ENCODE results near the gene AFF2.

AFF2 gene

GRCh38 chrX:149003863-149004660, 503.6 kb downstream of the AFF2 start:
- DNase-seq: no peak

- no peak for DNase-seq
Measured at GRCh38 chrX:149004936-149005335, 504.5 kb downstream of the AFF2 start.

GRCh38 chrX:149006235-149006634, 505.8 kb downstream of the AFF2 start:
- DNase-seq: no peak

GRCh38 chrX:149007423-149007822, 507.0 kb downstream of the AFF2 start:
- DNase-seq: no peak

GRCh38 chrX:149010013-149010852, 509.8 kb downstream of the AFF2 start:
- no peak for DNase-seq

- no peak for DNase-seq
Measured at GRCh38 chrX:149010853-149011224, 510.4 kb downstream of the AFF2 start.

GRCh38 chrX:149013081-149013480, 512.7 kb downstream of the AFF2 start:
- no peak for DNase-seq

GRCh38 chrX:149021159-149021558, 520.7 kb downstream of the AFF2 start:
- DNase-seq: no peak

GRCh38 chrX:149022485-149022884, 522.1 kb downstream of the AFF2 start:
- no peak for DNase-seq

GRCh38 chrX:149032449-149032848, 532.0 kb downstream of the AFF2 start:
- DNase-seq: no peak

GRCh38 chrX:149036086-149036485, 535.7 kb downstream of the AFF2 start:
- no peak for DNase-seq

GRCh38 chrX:149037281-149037870, 537.0 kb downstream of the AFF2 start:
- DNase-seq: peak in 3 of 58 donors; percentile 5 to 8 (median 6)

GRCh38 chrX:149039057-149039456, 538.6 kb downstream of the AFF2 start:
- DNase-seq: no peak

GRCh38 chrX:149040873-149041535, 540.6 kb downstream of the AFF2 start:
- DNase-seq: no peak

GRCh38 chrX:149043401-149043800, 543.0 kb downstream of the AFF2 start:
- no peak for DNase-seq

- no peak for DNase-seq
Measured at GRCh38 chrX:149044471-149044870, 544.1 kb downstream of the AFF2 start.

GRCh38 chrX:149045645-149046210, 545.3 kb downstream of the AFF2 start:
- DNase-seq: no peak

Data from anterior cingulate cortex (tissue), 58 donors.